ENCODE data around the gene ITGA11.

DNA sequence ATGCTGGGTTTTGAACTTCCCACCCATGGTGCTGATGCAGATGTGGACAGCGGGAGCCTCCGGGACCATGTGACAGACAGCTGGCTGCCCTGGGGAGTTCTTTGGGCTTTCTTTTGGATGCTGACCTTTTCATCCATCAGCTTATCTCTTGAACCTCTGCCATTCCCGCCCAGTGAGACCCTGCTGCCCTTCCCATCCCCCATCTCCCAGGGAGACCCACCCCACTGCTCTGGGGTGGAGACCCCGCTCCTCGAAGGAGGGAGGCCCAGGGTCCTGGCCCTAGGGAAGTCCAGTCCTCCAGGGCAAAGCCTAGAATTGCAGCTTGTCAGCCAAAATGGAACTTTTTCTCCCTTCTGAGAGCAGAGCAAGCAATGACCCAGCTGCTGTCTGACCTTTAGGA lies 64.0 kb downstream of the ITGA11 start:
- TF ChIP-seq CTCF (IDR thresholded peaks at IDR 0.05) (no peak), POLR2A (IDR thresholded peaks at IDR 0.05; ENCODE audit: low read depth) (no peak), EP300 (IDR thresholded peaks at IDR 0.05) (no peak), POLR2AphosphoS5 (IDR thresholded peaks at IDR 0.05) (no peak)
